Mesenchymal stem cell (in vitro differentiated cells and primary cell): Measurements from ENCODE around the gene OR1F1.
A peak's percentile ranks its signal among the peaks of the same experiment; 100 is the strongest.

Source experiments
- DNase-seq: peaks from one replicate; pipeline ENCODE4 v3.0.0-alpha.2; 2013
- H2AFZ ChIP-seq: one replicate; pipeline ENCODE4 v1.6.1; 2013; ENCODE audit warnings: low read depth, mild to moderate bottlenecking, control low read depth, inconsistent platforms, low read length, moderate library complexity
- H2AK5ac ChIP-seq: 2 replicates; pipeline ENCODE4 v1.6.1; 2013; ENCODE audit warnings: low read length, moderate library complexity, mild to moderate bottlenecking, inconsistent platforms; ENCODE audit not compliant: severe bottlenecking
- H2BK120ac ChIP-seq: one replicate; pipeline ENCODE4 v1.6.1; 2013; ENCODE audit warnings: low read depth, mild to moderate bottlenecking, inconsistent platforms, low read length, moderate library complexity
- H2BK12ac ChIP-seq, 2 experiments: one replicate each; pipeline ENCODE4 v1.6.1; 2013; ENCODE audit warnings: inconsistent platforms in 2 of 2, low read length in 2 of 2, mild to moderate bottlenecking in 2 of 2, moderate library complexity in 2 of 2, control low read depth in 1 of 2
- H2BK15ac ChIP-seq: one replicate; pipeline ENCODE4 v1.6.1; 2013; ENCODE audit warnings: mild to moderate bottlenecking, low read depth, inconsistent platforms; ENCODE audit not compliant: poor library complexity, severe bottlenecking
- H2BK5ac ChIP-seq: 2 replicates; pipeline ENCODE4 v1.6.1; 2013; ENCODE audit warnings: low read depth, mild to moderate bottlenecking, low read length, control low read depth, inconsistent platforms; ENCODE audit not compliant: poor library complexity, severe bottlenecking
- H3K14ac ChIP-seq, 2 experiments: one replicate each; pipeline ENCODE4 v1.6.1; 2013; ENCODE audit warnings: inconsistent platforms in 2 of 2, low read length in 2 of 2, control low read depth in 1 of 2, mild to moderate bottlenecking in 1 of 2, moderate library complexity in 1 of 2
- H3K18ac ChIP-seq, 2 experiments: one replicate each; pipeline ENCODE4 v1.6.1; 2013; ENCODE audit warnings: inconsistent platforms in 2 of 2, low read length in 2 of 2, control low read depth in 1 of 2, low read depth in 1 of 2, mild to moderate bottlenecking in 1 of 2
- H3K23ac ChIP-seq, 2 experiments: one replicate each; pipeline ENCODE4 v1.6.1; 2013; ENCODE audit warnings: inconsistent platforms in 2 of 2, low read length in 2 of 2, mild to moderate bottlenecking in 2 of 2, moderate library complexity in 2 of 2, control low read depth in 1 of 2
- H3K27ac ChIP-seq: 2 replicates; pipeline ENCODE4 v1.5.1; 2013; ENCODE audit warnings: mild to moderate bottlenecking, moderate library complexity, low read length, control low read depth, inconsistent platforms; ENCODE audit not compliant: poor library complexity, severe bottlenecking
- H3K27me3 ChIP-seq, 2 experiments: 2 replicates each; pipeline versions ENCODE4 v1.6.1 to v1.7.0; 2013; ENCODE audit warnings: low read length in 2 of 2, mild to moderate bottlenecking in 2 of 2, moderate library complexity in 2 of 2, control low read depth in 1 of 2, inconsistent platforms in 1 of 2; ENCODE audit not compliant: control insufficient read depth in 1 of 2, insufficient read depth in 1 of 2
- H3K36me3 ChIP-seq, 2 experiments: 2 replicates each; pipeline versions ENCODE4 v1.6.1 to v1.7.0; 2013; ENCODE audit warnings: low read length in 2 of 2, control low read depth in 1 of 2, inconsistent platforms in 1 of 2, low read depth in 1 of 2, mild to moderate bottlenecking in 1 of 2; ENCODE audit not compliant: insufficient read depth in 2 of 2, control insufficient read depth in 1 of 2
- H3K4ac ChIP-seq, 2 experiments: one replicate each; pipeline ENCODE4 v1.6.1; 2013; ENCODE audit warnings: inconsistent platforms in 2 of 2, low read length in 2 of 2, mild to moderate bottlenecking in 2 of 2, moderate library complexity in 2 of 2, control low read depth in 1 of 2, low read depth in 1 of 2
- H3K4me1 ChIP-seq: 2 replicates; pipeline ENCODE4 v1.6.1; 2013; ENCODE audit warnings: low read depth, low read length, control low read depth; ENCODE audit not compliant: control insufficient read depth, insufficient read depth
- H3K4me2 ChIP-seq: 2 replicates; pipeline ENCODE4 v1.6.1; 2013; ENCODE audit warnings: low read length, mild to moderate bottlenecking, inconsistent platforms; ENCODE audit not compliant: poor library complexity, severe bottlenecking
- H3K4me3 ChIP-seq, 2 experiments: 2 replicates each; pipeline versions ENCODE4 v1.5.1 to v1.7.0; 2013; ENCODE audit warnings: low read length in 2 of 2, mild to moderate bottlenecking in 2 of 2, control low read depth in 1 of 2, low read depth in 1 of 2; ENCODE audit not compliant: insufficient read depth in 1 of 2
- H3K79me1 ChIP-seq: replicated peaks from 2 replicates; pipeline ENCODE4 v1.6.1; 2013; ENCODE audit warnings: mild to moderate bottlenecking, control low read depth, low read length, inconsistent platforms; ENCODE audit not compliant: poor library complexity, severe bottlenecking
- H3K9ac ChIP-seq: 2 replicates; pipeline ENCODE4 v1.7.0; 2013; ENCODE audit warnings: mild to moderate bottlenecking, low read length, moderate library complexity
- H3K9me3 ChIP-seq: 2 replicates; pipeline ENCODE4 v1.7.0; 2013; ENCODE audit warnings: mild to moderate bottlenecking, low read length; ENCODE audit not compliant: control insufficient read depth
- H4K8ac ChIP-seq: one replicate; pipeline ENCODE4 v1.6.1; 2013; ENCODE audit warnings: inconsistent platforms, mild to moderate bottlenecking, low read length, moderate library complexity
- H4K91ac ChIP-seq: one replicate; pipeline ENCODE4 v1.6.1; 2013; ENCODE audit warnings: mild to moderate bottlenecking, low read length, inconsistent platforms
- WGBS: methylation state at CpG from one replicate; pipeline ENCODE4 v1.1.7; 2013; ENCODE audit warnings: mixed read lengths; 5-methylcytosine and 5-hydroxymethylcytosine counted together

Gene OR1F1

DNA sequence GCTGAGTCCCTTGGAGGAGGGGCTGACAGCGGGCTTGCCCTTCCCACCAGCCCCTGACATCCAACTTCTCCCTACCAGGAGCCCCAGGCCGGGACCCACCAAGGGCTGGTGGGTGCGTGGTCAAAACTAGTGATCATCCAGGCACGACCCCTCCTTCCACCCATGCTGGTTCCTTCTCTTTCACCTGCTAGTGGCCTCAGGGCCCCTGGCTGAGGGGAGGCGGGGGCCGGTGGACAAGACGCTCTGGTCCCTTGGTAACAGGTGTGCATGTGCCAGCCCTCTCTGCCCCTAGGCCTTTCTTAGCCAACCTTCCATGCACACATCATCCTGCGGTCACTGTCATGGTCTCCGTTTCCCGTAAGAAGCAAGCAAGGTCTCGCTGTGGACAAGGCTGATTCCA is 44.8 kb upstream of the OR1F1 start:
- no peak overlapping the region for H3K18ac ChIP-seq
- H3K79me1 ChIP-seq, result peaks cover 4% of the 10 kb centered on the region
- H3K27ac ChIP-seq, result no peak overlapping the region
- H4K91ac ChIP-seq, result no peak overlapping the region
- no peak overlapping the region for H3K23ac ChIP-seq
- H2BK5ac ChIP-seq, result no peak overlapping the region
- no peak overlapping the region for H2BK12ac ChIP-seq
- H2AFZ ChIP-seq, result no peak overlapping the region
- no peak for DNase-seq
- no peak overlapping the region for H2BK120ac ChIP-seq
- no peak overlapping the region for H2AK5ac ChIP-seq
- H3K14ac ChIP-seq, result no peak overlapping the region
- H3K4me2 ChIP-seq, result no peak overlapping the region
- peaks cover 18% of the 10 kb centered on the region for H3K4me1 ChIP-seq
- peaks cover 34 to 44% of the 10 kb centered on the region in 2 experiments for H3K36me3 ChIP-seq
- 94% methylated on average over 11 of the region's 11 CpGs for WGBS
- H3K9me3 ChIP-seq, result no peaks in the 10 kb centered on the region
- no peak overlapping the region for H4K8ac ChIP-seq
- no peaks in the 10 kb centered on the region for H3K27me3 ChIP-seq
- no peak overlapping the region for H2BK15ac ChIP-seq
- no peak overlapping the region for H3K9ac ChIP-seq
- H3K4ac ChIP-seq, result no peak overlapping the region
- no peak overlapping the region for H3K4me3 ChIP-seq

- Histone ChIP-seq H4K91ac (no peak overlapping the region), H2BK12ac (no peak overlapping the region), H3K36me3 (peaks cover 28 to 39% of the 10 kb centered on the region in 2 experiments), H3K4me2 (no peak overlapping the region), H3K4me1 (peaks cover 15% of the 10 kb centered on the region), H3K9me3 (no peaks in the 10 kb centered on the region), H2AK5ac (no peak overlapping the region), H3K14ac (peak overlapping the region in 1 of 2 experiments; percentile 22), H3K18ac (no peak overlapping the region), H3K9ac (no peak overlapping the region), H3K27me3 (no peaks in the 10 kb centered on the region), H2BK5ac (no peak overlapping the region), H2BK120ac (no peak overlapping the region), H2BK15ac (no peak overlapping the region), H3K27ac (no peak overlapping the region), H3K4ac (no peak overlapping the region), H3K4me3 (no peak overlapping the region), H2AFZ (no peak overlapping the region), H3K23ac (no peak overlapping the region), H3K79me1 (peaks cover 4% of the 10 kb centered on the region), H4K8ac (no peak overlapping the region)
- WGBS, result 83% methylated on average over 23 of the region's 23 CpGs
- no peak for DNase-seq
Measured at GRCh38 chr16:3143598-3144320, 44.2 kb upstream of the OR1F1 start.

- no peak for DNase-seq
- Histone ChIP-seq H4K91ac (no peak overlapping the region), H3K79me1 (peaks cover 2% of the 10 kb centered on the region), H3K4ac (peak overlapping the region in 1 of 2 experiments; percentile 6), H2BK12ac (no peak overlapping the region), H3K14ac (no peak overlapping the region), H3K18ac (no peak overlapping the region), H2BK5ac (no peak overlapping the region), H3K27ac (no peak overlapping the region), H3K4me3 (no peak overlapping the region), H3K4me2 (no peak overlapping the region), H3K36me3 (peaks cover 21 to 32% of the 10 kb centered on the region in 2 experiments), H3K27me3 (no peaks in the 10 kb centered on the region), H4K8ac (no peak overlapping the region), H2AFZ (no peak overlapping the region), H3K23ac (no peak overlapping the region), H3K9ac (no peak overlapping the region), H2BK120ac (no peak overlapping the region), H3K9me3 (no peaks in the 10 kb centered on the region), H2BK15ac (no peak overlapping the region), H3K4me1 (peaks cover 13% of the 10 kb centered on the region), H2AK5ac (no peak overlapping the region)
- 83% methylated on average over 18 of the region's 18 CpGs for WGBS
Measured at GRCh38 chr16:3144321-3144983, 43.6 kb upstream of the OR1F1 start.

DNA sequence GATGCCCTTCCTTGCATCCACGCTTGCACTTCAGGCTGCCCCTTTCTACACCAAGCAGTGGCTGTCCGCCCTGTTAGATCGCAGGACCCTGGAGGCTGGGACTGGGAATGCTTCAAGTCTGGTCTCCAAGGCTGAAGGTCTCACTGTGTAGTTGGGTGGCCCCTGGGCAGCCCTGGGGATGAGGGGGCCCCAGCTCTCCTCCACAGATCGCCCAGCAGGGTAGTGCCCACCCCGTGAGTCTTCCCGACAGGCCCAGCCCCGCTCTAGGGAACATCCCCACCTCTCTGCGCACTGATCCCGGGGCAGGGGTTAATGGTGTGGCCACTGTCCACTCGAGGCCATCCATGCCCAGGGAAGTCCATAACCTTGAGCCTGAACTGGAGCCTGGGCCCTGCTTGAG is 42.9 kb upstream of the OR1F1 start:
- H2BK15ac ChIP-seq, result no peak overlapping the region
- no peak for DNase-seq
- H4K91ac ChIP-seq, result no peak overlapping the region
- no peaks in the 10 kb centered on the region for H3K9me3 ChIP-seq
- H2BK12ac ChIP-seq, result no peak overlapping the region
- H2BK5ac ChIP-seq, result no peak overlapping the region
- no peak overlapping the region for H2AFZ ChIP-seq
- H3K4me3 ChIP-seq, result no peak overlapping the region
- peaks cover 19% of the 10 kb centered on the region for H3K4me1 ChIP-seq
- no peak overlapping the region for H3K23ac ChIP-seq
- no peak overlapping the region for H2AK5ac ChIP-seq
- no peak overlapping the region for H4K8ac ChIP-seq
- H3K4me2 ChIP-seq, result no peak overlapping the region
- WGBS, result 93% methylated on average over 10 of the region's 10 CpGs
- H2BK120ac ChIP-seq, result no peak overlapping the region
- no peak overlapping the region for H3K4ac ChIP-seq
- H3K27me3 ChIP-seq, result no peaks in the 10 kb centered on the region
- H3K27ac ChIP-seq, result no peak overlapping the region
- H3K79me1 ChIP-seq, result peaks cover 2% of the 10 kb centered on the region
- H3K18ac ChIP-seq, result no peak overlapping the region
- H3K9ac ChIP-seq, result no peak overlapping the region
- peaks cover 21 to 32% of the 10 kb centered on the region in 2 experiments for H3K36me3 ChIP-seq
- H3K14ac ChIP-seq, result no peak overlapping the region
